Activated T-cell treated with anti-CD3 and anti-CD28 coated beads for 4 hours (primary cell): ENCODE measurements around the gene CBLIF.
"Not testable (repeated sequence)": the region's sequence is repeated elsewhere in the genome, so short reads cannot be mapped to it uniquely, and the experiment has no call there.

ENCODE experiments used
- DNase-seq: peaks from one replicate; pipeline ENCODE4 v3.0.0-alpha.2; 2020

Gene CBLIF

DNA sequence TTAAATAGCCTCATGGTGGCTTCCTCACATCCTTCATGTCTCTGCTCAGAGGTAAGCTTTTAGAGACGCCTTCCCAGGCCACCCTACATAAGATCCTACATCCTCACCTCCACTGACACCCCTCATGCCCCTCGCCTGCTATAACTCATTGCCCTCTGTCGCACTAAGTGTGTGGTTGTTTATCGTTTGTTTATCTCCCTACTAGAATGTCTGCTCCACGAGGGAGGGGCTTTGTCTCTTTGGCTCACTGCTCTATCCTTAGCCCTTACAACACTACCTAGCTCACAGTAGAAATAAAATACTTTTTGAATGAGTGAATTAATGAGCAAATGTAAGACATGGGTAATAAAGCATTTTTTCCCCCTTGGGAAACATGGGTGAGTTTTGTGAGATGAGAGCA, 1.3 kb upstream of the CBLIF start:
- no peak for DNase-seq

DNA sequence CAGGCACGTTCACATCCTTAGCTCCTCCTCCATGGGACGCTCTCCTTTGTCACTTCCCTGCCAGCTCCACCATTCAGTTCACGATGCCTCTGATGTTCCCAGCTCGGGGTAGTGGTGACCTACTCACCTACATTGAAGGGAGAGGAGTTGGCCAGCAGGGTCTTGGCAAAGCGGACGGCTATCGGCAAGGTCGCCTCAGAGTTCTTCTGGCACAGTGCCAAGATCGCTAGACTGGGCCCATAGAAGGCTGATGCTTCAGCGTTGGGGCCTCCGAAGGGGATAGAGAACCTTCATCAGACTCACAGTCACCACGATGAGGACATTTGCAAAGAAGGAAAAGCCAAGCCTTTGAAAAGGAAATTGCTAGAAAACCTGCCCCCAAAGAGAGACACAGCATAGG, 3.0 kb downstream of the CBLIF start:
- no peak for DNase-seq

DNA sequence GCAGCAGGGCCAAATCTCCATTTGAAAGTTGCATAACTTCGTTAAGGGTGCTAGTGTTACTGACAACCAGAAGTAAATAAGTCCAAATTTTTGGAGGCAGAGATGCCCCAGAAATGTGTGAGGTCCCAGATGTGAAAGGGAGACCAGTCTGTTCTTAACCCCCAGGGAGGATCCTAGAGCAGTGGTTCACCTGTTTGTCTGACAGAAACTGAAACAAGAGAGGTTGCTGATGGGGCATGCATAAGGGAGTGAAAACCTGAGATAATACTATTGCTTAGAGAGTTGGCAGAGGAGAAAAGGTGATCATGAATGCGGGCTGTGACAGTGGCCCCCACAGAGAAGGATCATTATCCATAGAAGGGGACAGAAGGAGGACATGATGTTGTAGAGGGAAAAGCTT, 3.8 kb downstream of the CBLIF start:
- no peak for DNase-seq

DNA sequence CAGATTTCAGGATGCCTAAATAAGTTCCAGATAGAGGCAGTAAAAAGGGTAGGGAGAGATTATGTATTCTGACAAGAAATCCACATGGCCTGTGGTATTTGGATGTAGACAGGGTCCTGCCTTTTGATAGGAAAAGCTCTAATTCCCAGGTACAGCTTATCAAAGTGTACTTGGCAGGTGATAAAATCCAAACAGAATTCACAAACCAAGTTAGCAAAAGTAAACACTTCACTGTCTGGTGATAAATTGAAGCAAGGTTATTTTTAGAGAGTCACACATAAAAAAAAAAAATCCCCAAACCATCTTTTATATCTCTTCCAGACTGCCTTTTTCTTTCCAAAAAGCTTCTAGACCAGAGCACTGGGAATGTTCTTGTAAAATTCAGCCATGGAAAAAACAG, 5.7 kb downstream of the CBLIF start:
- DNase-seq = no peak

DNA sequence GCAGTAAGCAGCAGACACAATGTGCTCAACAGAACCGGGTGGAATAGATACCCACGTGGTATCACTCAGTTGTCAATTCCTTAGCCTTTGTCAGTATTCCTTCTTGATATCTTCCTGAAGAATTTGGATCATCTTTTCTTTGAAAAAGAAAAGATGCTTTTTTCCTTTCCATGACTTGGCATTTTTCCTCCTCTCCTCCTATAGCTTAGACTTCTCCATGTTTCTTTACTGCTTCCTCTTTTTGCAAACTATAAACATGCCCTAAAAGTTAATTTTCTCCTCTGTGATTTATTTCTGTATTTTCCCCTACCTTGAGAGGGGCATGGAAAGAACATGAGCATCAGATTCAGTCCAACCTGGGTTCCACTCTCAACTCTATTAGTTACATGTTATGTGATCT, 11.7 kb downstream of the CBLIF start:
- no peak for DNase-seq

DNA sequence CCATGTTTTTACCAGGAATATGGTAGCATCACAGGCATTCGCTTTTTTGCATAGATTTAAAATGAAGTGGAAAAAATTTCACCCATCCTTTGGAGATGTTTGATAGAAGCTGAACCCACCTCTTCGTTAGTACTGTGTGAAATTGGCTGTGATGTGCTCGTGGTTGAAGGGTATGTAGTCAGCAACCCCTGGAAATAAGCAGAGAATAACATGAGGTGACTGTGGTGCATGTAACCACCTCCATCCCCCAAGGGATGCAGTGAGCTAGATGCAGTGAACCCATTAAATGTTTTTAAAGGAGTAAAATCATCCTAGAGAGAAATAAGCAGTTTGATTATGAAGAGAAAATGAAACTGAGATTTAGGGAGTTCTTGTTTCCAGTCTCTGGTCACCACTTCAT, 15.9 kb downstream of the CBLIF start:
- DNase-seq = no peak

DNA sequence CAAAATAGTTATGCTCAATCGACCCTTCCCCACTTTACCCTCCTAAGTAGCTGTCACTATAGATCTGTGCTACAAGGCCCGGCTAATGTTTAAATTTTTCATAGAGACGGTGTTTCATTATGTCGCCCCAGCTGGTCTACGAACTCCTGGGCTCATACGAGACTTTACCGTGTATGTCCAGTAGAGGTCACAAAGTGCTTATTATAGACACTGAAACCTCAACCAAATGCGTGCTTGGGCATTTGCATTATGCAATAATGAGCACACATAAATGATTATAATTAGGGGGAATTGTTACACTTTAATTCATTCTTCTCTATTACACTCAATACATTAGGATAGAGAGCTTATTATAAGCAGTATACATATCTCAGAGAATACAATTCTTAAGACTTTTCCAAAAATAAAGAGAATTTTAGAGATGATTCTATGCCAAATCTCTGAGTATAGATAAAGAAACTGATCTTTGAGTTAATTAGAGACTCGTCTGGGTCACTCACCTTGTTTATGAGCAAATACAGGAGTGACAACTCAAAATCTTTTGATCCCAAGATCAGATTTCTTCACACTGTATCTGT, 22.2 kb downstream of the CBLIF start:
- DNase-seq = no peak

DNA sequence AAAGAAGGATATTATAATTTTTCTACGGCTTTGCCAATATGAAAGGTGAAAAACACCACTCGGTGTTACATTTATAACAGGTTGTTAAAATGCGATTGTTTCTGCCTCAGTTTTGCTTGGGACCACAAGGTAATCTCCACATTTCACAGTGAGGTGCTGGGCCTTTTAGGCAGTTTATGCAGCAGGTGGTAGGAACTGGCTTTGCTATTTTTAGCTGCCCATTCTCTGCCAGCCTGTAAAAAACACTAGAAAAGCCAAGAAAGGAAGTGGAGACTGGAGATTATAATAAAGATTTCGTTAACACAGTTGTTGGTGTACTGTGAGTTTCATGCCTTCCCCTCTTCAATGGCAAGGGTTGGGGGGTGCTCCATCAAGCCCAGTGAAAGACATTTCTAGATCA, 26.7 kb downstream of the CBLIF start:
- no peak for DNase-seq

DNA sequence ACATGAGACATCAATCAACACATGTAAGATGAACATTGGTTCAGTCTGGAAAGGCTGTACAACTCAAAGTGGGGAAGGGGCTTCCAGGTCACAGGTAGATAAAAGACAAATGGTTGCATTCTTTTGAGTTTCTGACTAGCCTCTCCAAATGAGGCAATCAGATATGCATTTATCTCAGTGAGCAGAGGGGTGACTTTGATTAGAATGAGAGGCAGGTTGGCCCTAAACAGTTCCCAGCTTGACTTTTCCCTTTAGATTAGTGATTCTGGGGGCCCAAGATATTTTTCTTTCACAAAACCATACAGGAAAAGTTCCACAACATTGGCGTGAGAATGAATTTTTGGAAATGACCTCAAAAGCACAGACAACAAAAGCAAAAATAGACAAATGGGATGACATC, 28.9 kb downstream of the CBLIF start:
- not testable (repeated sequence) for DNase-seq

DNA sequence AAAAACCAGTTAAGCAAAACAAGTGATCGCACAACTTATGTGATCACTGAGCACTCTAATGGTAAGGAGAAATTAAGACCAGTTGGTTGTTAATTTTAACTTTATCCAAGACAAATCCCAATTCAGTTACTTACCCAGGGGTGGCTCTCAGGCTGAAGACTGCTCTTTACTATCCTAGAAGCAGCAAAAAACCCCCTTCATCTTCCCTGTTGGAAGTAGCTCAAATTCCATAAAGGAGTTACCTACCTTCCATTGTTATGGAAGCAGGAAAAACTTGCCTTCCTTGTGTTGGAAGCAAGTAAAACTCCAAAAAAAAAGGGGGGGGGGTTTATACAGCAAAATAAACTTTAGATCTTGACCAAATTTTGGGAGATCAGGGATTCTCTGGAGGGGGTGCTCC, 29.5 kb downstream of the CBLIF start:
- no peak for DNase-seq

DNA sequence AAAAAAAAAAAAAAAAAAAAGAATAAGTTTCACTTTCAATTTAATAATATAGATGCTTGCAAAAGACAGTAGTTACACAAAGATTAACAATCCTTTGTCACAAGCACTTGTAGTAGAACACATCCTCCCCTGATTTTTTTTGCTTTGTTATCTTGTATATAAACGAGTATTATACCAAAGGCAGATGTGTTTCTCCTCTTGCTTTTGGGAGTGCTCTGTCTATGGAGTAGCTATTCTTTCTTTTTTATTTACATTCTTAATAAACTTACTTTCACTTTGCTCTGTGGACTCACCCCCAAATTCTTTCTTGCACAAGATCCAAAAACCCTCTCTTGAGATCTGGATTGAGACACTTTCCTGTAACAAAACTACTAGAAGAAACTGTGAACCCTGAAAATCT, 31.3 kb downstream of the CBLIF start:
- DNase-seq = no peak

DNA sequence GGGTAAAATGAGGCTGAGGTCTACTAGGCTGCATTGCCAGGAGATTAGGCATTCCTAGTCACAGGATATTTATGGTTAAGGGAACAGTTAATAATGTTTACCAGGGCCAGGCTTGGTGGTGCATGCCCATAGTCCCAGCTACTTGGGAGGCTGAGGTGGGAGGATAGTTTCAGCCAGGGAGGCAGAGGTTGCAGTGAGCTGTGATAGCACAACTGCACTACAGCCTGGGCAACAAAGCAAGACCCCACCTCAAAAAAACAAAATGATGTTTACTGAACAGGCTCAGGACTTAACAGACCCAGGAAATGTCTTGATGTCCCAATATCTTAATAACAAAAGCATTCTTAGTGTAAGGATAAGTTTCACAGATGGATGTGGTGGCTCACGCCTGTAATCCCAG, 31.9 kb downstream of the CBLIF start:
- no peak for DNase-seq

DNA sequence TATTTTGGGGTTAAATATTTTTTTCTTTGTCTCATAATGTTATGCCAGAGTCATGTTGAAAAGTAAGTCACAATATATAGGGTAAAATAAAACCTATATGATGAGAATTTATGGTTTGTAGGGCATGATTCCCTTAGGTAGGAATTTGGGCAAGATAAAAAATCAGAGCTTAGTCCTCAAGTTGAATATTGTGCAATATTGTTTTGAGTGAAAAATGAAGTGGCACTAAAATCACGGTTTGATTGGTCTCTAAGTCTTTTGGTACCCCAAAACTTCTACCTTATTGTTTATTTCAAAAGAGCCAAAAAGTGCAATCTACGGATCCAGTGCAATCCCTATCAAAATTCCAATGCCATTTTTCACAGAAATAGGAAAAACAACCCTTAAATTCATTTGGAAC, 33.1 kb downstream of the CBLIF start:
- DNase-seq = no peak

DNA sequence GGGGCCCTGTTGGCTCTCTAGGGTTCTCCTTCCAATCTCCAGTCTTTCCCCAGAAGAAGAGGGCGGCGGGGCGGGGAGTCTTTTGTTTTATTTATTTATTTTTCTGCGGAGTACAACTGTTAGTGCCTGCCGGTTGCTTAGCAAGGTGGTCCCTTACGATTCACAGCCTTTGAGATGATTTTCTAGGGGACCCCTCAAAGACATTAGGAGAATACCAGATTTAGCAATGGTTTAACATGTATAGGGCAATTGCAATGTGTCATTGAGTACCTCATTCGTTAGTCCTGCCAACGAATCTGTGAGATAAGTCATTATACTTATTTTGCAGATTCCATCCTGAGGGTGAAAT, 34.4 kb downstream of the CBLIF start:
- no peak for DNase-seq

DNA sequence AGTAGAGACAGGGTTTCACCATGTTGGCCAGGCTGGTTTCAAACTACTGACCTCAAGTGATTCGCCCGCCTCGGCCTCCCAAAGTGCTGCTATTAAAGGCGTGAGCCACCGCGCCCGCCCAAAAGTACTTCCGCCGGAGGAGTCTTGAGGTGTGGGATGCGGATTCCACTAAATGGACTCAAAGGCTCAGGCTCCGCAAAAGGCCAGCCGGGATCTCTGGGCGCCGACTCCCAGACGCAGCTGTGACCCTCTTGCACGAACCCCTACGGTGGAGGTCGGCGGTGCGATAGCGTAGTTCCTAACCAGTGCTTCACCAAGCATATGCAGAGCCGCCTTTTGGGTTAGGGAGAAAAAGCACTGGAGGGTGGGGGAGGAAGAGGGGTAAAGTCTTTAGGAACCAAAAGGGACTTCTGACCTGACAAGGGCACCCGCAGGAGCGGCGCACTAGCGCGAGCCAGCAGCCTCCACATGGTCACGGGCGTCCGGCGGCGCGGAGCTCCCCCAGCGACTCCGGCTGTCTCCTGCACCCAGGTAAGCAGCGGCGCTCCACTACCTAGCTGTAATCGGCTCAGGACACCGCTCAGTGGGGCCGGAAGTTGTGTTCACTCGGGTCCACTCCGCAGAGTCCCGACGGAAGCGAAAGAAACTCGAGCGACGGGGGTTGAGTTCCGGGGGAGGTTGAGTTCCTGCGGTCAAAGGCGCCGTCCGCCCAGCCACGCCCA, 34.9 kb downstream of the CBLIF start, which contains the start of gene MRPL16:
Gene MRPL16, minus strand, starts transcription at position 590 of the 722 bp plus-strand sequence. Its CDS starts 120 bp downstream, at position 470.
- peak; percentile 85 for DNase-seq

DNA sequence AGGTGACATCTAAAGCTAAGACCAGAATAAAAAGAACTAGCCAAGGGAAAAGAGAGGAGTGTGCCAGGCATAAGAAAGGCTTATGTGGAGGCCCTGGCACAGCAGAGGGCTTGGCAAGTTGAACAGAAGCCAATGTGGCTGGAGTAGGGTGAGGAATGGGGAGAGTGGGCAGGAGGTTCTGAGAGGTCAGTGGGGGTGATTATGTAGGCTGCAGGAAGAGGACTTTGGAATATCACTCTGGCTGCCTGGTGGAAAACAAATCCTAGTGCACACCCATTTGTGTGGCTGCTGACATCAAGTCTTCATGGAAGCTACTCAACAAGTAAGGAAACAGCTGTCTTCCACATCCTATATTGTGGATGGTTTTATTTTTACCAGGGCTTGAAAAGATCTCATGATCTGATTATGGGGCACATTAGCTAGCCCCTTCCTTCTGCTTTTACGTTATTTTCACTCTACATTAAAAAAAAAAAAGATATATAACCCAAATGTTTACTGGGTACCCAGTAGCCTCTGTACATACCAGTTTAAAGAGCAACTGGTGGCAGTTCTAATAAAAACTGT, 38.2 kb downstream of the CBLIF start:
- DNase-seq = no peak

DNA sequence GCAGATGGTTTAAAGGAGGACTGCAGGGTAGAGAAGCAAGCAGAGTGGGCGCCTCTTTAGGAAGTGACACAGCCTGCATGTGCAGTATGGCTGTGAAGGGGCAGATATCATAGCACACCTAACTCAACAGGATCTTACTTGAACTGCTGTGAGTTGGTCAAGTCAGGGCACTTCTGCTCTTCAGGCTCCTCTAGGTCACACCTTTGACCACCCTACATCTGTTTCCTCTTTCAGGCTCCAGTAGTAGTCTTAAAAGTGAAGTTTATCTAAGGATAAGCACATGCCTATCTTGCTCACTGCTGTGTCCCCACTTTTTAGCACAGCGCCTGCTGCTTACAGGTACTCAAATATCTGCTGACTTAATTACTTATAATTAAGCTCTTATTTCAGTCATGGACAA, 41.2 kb downstream of the CBLIF start:
- DNase-seq = no peak

DNA sequence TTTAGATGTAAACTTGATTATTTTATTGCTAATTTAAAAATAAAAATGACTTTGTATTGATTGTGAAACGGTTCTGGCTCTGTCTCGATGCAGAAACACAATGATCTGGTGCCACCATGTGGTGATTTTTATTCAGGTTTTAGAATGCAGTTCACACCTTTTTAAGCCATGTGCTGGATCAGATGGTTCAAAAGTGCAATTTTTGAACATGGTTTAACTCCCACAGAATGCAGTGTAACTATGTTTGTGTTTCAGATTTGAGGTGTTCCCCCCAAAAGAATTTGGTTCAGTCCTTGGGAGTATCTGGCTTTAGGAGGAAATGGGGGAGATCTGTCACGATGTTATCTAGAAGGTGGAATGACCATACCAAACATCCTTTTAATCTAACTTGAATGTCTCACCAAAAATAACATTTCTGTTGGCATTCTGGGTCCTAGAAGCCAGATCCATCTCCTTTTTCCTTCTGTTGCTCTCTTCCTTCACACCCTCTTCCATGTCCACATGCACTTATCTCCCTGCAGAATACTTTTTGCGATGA, 42.6 kb downstream of the CBLIF start:
- peak; percentile 11 for DNase-seq

DNA sequence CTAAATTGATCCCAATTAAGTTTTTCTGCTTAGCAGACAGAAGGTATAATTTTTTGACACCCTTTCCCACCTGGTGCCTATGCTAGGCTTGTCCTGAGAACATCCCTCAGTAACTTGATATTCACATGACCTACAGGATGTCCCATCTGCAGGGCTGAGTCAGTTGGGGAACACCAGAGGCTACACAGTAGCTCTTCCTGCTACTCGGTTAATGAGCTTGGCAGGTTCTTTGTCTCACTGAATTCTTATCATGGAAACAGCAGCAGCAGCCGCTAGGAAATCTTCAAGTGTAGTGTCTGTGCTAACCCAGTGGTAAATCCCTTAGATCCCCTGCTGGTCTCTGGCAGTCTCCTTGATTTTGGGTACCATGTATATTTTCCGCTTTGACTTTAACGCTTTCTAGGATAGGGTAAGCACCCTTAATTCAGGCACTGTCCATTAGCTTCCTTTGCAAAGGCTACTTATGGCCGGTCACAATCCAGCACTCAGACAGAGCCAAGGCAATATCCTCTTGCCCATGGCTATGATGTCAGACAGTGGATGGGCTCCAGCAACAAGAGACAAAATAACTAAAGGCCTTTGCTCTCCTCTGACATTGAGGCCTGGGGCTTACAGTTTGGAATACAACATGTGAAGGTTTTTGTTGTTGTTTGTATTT, 43.2 kb downstream of the CBLIF start:
- DNase-seq = no peak

DNA sequence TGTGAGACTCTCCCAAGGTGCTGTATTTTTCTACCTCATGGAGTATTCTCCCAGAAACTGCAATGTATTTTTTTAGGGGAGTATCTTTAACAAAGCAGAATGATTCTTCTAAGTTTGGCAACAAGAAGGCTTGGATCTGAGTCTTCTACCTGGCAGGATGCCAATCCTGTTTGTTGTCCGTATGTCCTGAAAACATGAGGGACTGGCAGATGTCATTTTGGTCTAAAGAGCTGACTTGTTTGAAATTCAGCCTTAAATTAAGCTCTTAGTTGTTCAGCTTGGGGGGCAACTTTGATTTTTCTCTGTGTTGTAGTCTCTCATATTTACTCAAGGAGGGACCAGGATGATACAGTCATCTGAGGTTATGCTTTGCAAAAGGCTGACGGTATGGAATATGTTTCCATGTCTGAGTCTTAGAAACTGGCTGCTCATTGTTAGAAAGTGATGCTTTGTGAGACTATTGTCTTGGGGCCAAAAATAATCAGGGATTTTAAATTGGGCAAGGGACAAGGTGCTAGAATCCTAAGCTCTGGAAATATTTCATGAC, 44.1 kb downstream of the CBLIF start:
- DNase-seq = no peak

DNA sequence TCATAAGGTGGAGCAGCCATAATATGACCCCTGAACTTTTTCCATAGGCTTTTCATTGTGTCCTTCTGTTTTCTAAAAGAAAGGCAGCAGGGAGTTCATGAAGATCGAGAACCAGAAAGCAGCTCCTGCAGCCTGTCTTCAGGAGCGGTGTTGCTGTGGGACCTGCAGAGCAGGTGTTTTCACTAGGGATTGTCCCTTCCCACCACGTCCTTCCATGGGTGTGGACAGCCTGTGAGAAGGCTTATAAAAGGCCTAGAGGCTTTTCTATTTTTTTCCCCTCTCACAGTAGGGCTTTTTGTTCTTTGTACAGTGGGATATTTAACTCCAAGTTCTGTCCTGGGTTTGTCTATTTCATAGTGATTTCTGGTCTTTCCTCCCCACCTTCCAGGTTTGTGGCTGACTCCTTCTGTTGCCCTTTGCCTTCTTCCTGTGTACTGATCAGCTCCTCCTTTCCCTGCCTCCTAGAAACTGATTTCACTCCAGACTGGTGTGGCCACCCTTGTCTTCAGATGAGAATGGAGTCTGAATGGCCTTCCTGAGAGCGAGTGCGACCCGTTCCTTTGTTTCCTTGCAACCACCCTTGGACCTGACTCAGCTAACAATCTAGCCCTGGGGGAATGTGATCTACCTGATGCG, 44.8 kb downstream of the CBLIF start:
- no peak for DNase-seq

DNA sequence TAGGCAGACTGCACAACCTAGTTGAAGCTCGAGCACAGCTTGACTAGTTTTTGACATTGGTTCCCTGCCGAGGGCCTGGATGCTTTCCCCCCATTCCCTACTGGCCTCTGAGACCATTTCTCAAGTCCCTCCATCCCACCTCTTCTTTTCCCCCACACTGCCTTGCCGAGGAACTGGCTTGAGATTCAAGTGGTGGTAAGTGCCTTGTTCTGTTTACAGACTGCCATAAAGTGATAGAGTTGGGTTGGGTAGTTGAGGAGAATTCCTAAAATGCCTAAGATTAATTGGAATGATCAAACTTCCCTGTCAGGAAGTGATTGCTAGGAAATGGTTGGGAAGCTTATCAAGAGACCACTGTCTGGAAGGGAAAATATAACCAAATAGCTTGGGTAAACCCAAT, 50.9 kb downstream of the CBLIF start:
- no peak for DNase-seq

DNA sequence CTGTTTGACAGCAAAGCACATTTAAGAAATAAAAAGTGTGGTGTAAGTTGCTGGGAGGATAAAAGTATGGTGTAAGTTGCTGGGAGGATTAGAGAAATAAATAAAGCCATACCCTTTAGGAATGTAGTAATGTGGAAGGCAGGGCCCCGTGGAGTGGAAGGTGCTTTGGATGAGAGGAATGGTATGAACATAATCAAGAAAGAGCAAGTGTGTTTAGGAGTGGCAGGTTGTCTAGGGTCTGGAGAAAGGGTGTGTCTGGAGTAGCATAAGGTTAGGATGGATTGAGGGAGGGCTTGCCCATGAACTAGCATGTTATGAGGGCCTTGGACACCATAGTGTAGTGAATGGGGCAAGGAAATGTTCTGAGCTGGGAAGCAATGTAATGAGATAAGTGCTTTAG, 52.8 kb downstream of the CBLIF start:
- DNase-seq = no peak
